Measurements from ENCODE around the gene PHF21A.

DNA sequence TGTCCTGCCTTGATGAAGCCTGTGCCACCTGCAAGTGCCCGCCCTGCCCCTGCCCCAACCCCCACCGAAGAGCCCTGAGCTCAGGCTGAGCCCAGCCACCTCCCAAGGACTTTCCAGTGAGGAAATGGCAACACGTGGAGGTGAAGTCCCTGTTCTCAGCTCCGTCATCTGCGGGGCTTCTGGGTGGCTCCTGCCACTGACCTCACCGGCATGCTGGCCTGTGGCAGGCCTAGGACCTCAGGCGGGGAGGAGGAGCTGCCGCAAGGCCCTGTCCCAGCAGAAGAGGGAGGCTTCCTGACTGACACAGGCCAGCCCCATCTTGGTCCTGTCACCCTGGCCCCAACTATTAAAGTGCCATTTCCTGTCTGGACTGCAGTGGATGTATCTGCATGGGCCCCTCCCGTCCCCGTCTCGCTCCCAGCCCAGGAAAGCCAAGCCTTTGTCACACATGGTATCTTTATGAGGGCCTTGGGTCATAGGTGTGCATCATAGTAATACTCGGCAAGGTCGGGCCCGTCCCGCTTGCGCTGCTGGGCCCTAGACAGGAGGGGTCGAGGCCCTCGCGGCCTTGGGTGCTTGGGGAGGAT lies 215.1 kb downstream of the PHF21A start:
- TF ChIP-seq SUZ12 (IDR thresholded peaks at IDR 0.05; ENCODE audit: extremely low read depth, insufficient read depth, insufficient read length) (no peak), YY1 (IDR thresholded peaks at IDR 0.05; ENCODE audit: insufficient read depth, insufficient read length) (no peak)
